H1 (cell line): ENCODE measurements around the gene RYK. TPM values are rescaled to one million over a fixed set of nuclear protein-coding genes. Genes with fewer than 3 reads are reported as not detected.
A peak's percentile ranks its signal among the peaks of the same experiment; 100 is the strongest.

Source experiments
- CTCF ChIA-PET: fragments of 300-600 bp; sonication (Branson Sonifier 250); formaldehyde crosslinking; loops from one replicate; lab custom pipeline; 2021; ENCODE audit not compliant: partially characterized antibody; lab: Charles Lee
- POLR2A ChIA-PET: fragments of 300-600 bp; sonication (Branson Sonifier 250); formaldehyde crosslinking; loops from one replicate; lab custom pipeline; 2021; ENCODE audit warnings: inconsistent platforms; ENCODE audit not compliant: partially characterized antibody; lab: Charles Lee
- DNase-seq, 2 experiments: peaks; one replicate each; pipeline versions ENCODE4 v3.0.0 to v3.0.0-alpha.2; 2010 to 2022; ENCODE audit warnings: low spot score in 2 of 2, low read depth in 1 of 2, mixed read lengths in 1 of 2
- FAIRE-seq: peaks from 2 replicates; lab custom pipeline; 2011; peaks lifted over from hg19 to GRCh38; lab: Jason Lieb, UNC
- H2AFZ ChIP-seq: 2 replicates; pipeline ENCODE4 v1.8.1; 2012; ENCODE audit warnings: low read length, inconsistent platforms
- H2AK5ac ChIP-seq: 2 replicates; pipeline ENCODE4 v1.6.1; 2013; ENCODE audit warnings: low read depth, low read length
- H2BK120ac ChIP-seq: replicated peaks from 2 replicates; pipeline ENCODE3; 2013; ENCODE audit warnings: low read depth, low read length, inconsistent platforms
- H2BK12ac ChIP-seq: 2 replicates; pipeline ENCODE4 v1.6.1; 2013; ENCODE audit warnings: low read depth, low read length
- H2BK15ac ChIP-seq: 2 replicates; pipeline ENCODE4 v1.6.1; 2013; ENCODE audit warnings: low read length
- H2BK20ac ChIP-seq: 2 replicates; pipeline ENCODE4 v1.6.1; 2013; ENCODE audit warnings: low read length
- H2BK5ac ChIP-seq: 2 replicates; pipeline ENCODE4 v1.6.1; 2013; ENCODE audit warnings: low read depth, low read length
- H3K14ac ChIP-seq: 2 replicates; pipeline ENCODE4 v1.6.1; 2013; ENCODE audit warnings: inconsistent platforms; ENCODE audit not compliant: insufficient read length
- H3K18ac ChIP-seq: 2 replicates; pipeline ENCODE4 v1.6.1; 2013; ENCODE audit warnings: low read length; ENCODE audit errors: extremely low read depth
- H3K23ac ChIP-seq: 2 replicates; pipeline ENCODE4 v1.6.1; 2013; ENCODE audit warnings: inconsistent platforms; ENCODE audit not compliant: insufficient read length
- H3K23me2 ChIP-seq: 2 replicates; pipeline ENCODE4 v1.6.1; 2013; ENCODE audit warnings: low read depth, low read length
- H3K27ac ChIP-seq: 2 replicates; pipeline ENCODE4 v1.6.1; 2011; ENCODE audit warnings: low read depth, low read length, inconsistent platforms
- H3K27me3 ChIP-seq, 4 experiments: replicated peaks in 1 of 4; 1 replicate in 1 of 4; 2 replicates in 3 of 4; pipeline versions ENCODE4 v1.6.1 to v1.8.1; 2011 to 2013; ENCODE audit warnings: low read length in 3 of 4, mild to moderate bottlenecking in 3 of 4, inconsistent platforms in 2 of 4, mixed read lengths in 2 of 4, moderate library complexity in 1 of 4; ENCODE audit not compliant: control insufficient read depth in 3 of 4, insufficient read depth in 3 of 4; ENCODE audit errors: extremely low read depth in 1 of 4
- H3K36me3 ChIP-seq, 4 experiments: 2 replicates each; pipeline versions ENCODE4 v1.6.1 to v1.8.1; 2011 to 2013; ENCODE audit warnings: mild to moderate bottlenecking in 4 of 4, low read length in 3 of 4, moderate library complexity in 2 of 4, control low read depth in 1 of 4, inconsistent platforms in 1 of 4; ENCODE audit not compliant: insufficient read depth in 4 of 4, control insufficient read depth in 2 of 4
- H3K4ac ChIP-seq: replicated peaks from 2 replicates; pipeline ENCODE3; 2013; ENCODE audit warnings: low read length, low read depth, mixed read lengths, inconsistent platforms; ENCODE audit not compliant: insufficient read length
- H3K4me1 ChIP-seq, 4 experiments: replicated peaks in 1 of 4; 1 replicate in 1 of 4; 2 replicates in 3 of 4; pipeline versions ENCODE4 v1.6.1 to v1.8.1; 2011 to 2013; ENCODE audit warnings: low read length in 3 of 4, inconsistent platforms in 2 of 4, mixed read lengths in 1 of 4; ENCODE audit not compliant: insufficient read depth in 4 of 4, control insufficient read depth in 3 of 4
- H3K4me2 ChIP-seq, 2 experiments: 2 replicates each; pipeline versions ENCODE4 v1.6.1 to v1.8.1; 2011 to 2013; ENCODE audit warnings: low read depth in 2 of 2, low read length in 2 of 2, control low read depth in 1 of 2, inconsistent platforms in 1 of 2, mild to moderate bottlenecking in 1 of 2; ENCODE audit not compliant: insufficient read depth in 1 of 2
- H3K4me3 ChIP-seq, 4 experiments: fragments of 200-600, 300-600 bp in 1 of 4; sonication (generic), shearing (Covaris generic), sonication (Bioruptor Twin) in 1 of 4; 2 replicates each; pipeline versions ENCODE4 v1.5.1 to v1.8.1; 2011 to 2016; ENCODE audit warnings: low read length in 4 of 4, low read depth in 3 of 4, control low read depth in 2 of 4, inconsistent platforms in 2 of 4, mild to moderate bottlenecking in 2 of 4, mixed read lengths in 1 of 4, moderate library complexity in 1 of 4; ENCODE audit not compliant: insufficient read depth in 2 of 4; ENCODE audit errors: extremely low read depth in 1 of 4
- H3K56ac ChIP-seq: replicated peaks from 2 replicates; pipeline ENCODE3; 2013; ENCODE audit warnings: low read depth, mild to moderate bottlenecking, mixed read lengths, low read length, inconsistent platforms; ENCODE audit not compliant: insufficient read length
- H3K79me1 ChIP-seq: 2 replicates; pipeline ENCODE4 v1.6.1; 2013; ENCODE audit warnings: low read depth, low read length, control low read depth
- H3K79me2 ChIP-seq, 2 experiments: 2 replicates each; pipeline versions ENCODE4 v1.6.1 to v1.8.1; 2012 to 2013; ENCODE audit warnings: low read length in 2 of 2, mild to moderate bottlenecking in 2 of 2, inconsistent platforms in 1 of 2; ENCODE audit not compliant: insufficient read depth in 2 of 2, control insufficient read depth in 1 of 2
- H3K9ac ChIP-seq, 4 experiments: replicated peaks in 1 of 4; 1 replicate in 1 of 4; 2 replicates in 3 of 4; pipeline versions ENCODE4 v1.6.1 to v1.8.1; 2011 to 2013; ENCODE audit warnings: low read depth in 3 of 4, low read length in 3 of 4, control low read depth in 2 of 4, mild to moderate bottlenecking in 2 of 4, moderate library complexity in 2 of 4, inconsistent platforms in 1 of 4; ENCODE audit errors: extremely low read depth in 1 of 4
- H3K9me3 ChIP-seq, 2 experiments: 2 replicates each; pipeline versions ENCODE4 v1.6.1 to v1.8.1; 2012 to 2013; ENCODE audit warnings: mild to moderate bottlenecking in 2 of 2, moderate library complexity in 2 of 2, control low read depth in 1 of 2, inconsistent platforms in 1 of 2, low read depth in 1 of 2, low read length in 1 of 2, mixed read lengths in 1 of 2; ENCODE audit not compliant: insufficient read depth in 2 of 2
- H4K20me1 ChIP-seq, 2 experiments: replicated peaks in 1 of 2; 2 replicates each; pipeline versions ENCODE3 to v1.8.1; 2011 to 2013; ENCODE audit warnings: inconsistent platforms in 2 of 2, low read length in 2 of 2, mild to moderate bottlenecking in 1 of 2; ENCODE audit not compliant: insufficient read depth in 2 of 2, control insufficient read depth in 1 of 2
- H4K5ac ChIP-seq: 2 replicates; pipeline ENCODE4 v1.6.1; 2013; ENCODE audit warnings: low read length, low read depth, mixed read lengths, inconsistent platforms; ENCODE audit not compliant: insufficient read length
- H4K8ac ChIP-seq: 2 replicates; pipeline ENCODE4 v1.8.0; 2013; ENCODE audit warnings: mild to moderate bottlenecking, moderate library complexity, low read length, inconsistent platforms; ENCODE audit not compliant: insufficient read depth; ENCODE audit errors: extremely low read depth
- H4K91ac ChIP-seq: replicated peaks from 2 replicates; pipeline ENCODE3; 2013; ENCODE audit warnings: low read length, mixed read lengths, inconsistent platforms; ENCODE audit not compliant: insufficient read length
- CEBPB ChIP-seq: IDR thresholded peaks from 2 replicates; pipeline ENCODE4 v1.6.1; 2012; ENCODE audit warnings: low read depth, low read length
- GTF2F1 ChIP-seq: IDR thresholded peaks from 2 replicates; pipeline ENCODE4 v1.6.1; 2012; ENCODE audit warnings: low read depth, low read length, improper control_type of control experiment, borderline replicate concordance
- HDAC6 ChIP-seq: IDR thresholded peaks from one replicate; pipeline ENCODE4 v1.7.1; 2012; ENCODE audit warnings: low read depth, mild to moderate bottlenecking, inconsistent platforms, low read length, moderate library complexity
- JUND ChIP-seq: IDR thresholded peaks from 2 replicates; pipeline ENCODE4 v1.6.1; 2011; ENCODE audit warnings: mild to moderate bottlenecking, improper control_type of control experiment, low read length
- PHF8 ChIP-seq: fragments of 200-600 bp; sonication (generic); conservative IDR thresholded peaks from 2 replicates; pipeline ENCODE4 v1.7.1; 2012; ENCODE audit warnings: low read depth, mild to moderate bottlenecking, inconsistent platforms, low read length, moderate library complexity
- RBBP5 ChIP-seq: IDR thresholded peaks from 2 replicates; pipeline ENCODE4 v1.7.1; 2012; ENCODE audit warnings: low read depth, mild to moderate bottlenecking, inconsistent platforms, low read length, moderate library complexity, borderline replicate concordance
- SAP30 ChIP-seq: fragments of 300-600 bp; sonication (generic); IDR thresholded peaks from 2 replicates; pipeline ENCODE4 v1.7.1; 2012; ENCODE audit warnings: low read length, moderate library complexity, mild to moderate bottlenecking, inconsistent platforms; ENCODE audit not compliant: insufficient read depth, insufficient replicate concordance
- SIN3A ChIP-seq, 2 experiments: IDR thresholded peaks in 1 of 2; conservative IDR thresholded peaks in 1 of 2; 2 replicates each; pipeline ENCODE4 v1.6.1; 2011 to 2012; ENCODE audit warnings: low read length in 2 of 2, improper control_type of control experiment in 1 of 2, low read depth in 1 of 2, mild to moderate bottlenecking in 1 of 2
- SRF ChIP-seq: IDR thresholded peaks from 2 replicates; pipeline ENCODE4 v1.6.1; 2011; ENCODE audit warnings: mild to moderate bottlenecking, low read depth, low read length, moderate library complexity
- SUZ12 ChIP-seq: fragments of 200-600 bp; sonication (generic); IDR thresholded peaks from 2 replicates; pipeline ENCODE4 v1.6.1; 2012; ENCODE audit warnings: mild to moderate bottlenecking, inconsistent platforms, low read length, moderate library complexity, mixed read lengths
- WGBS, 2 experiments: shearing (Covaris generic) in 1 of 2; methylation state at CpG; one replicate each; pipeline versions ENCODE4 v1.1.6 to v1.1.7; 2013 to 2015; ENCODE audit warnings: low lambda C conversion rate in 2 of 2, mixed read lengths in 2 of 2, inconsistent platforms in 1 of 2, low coverage in 1 of 2, missing lambda C conversion rate in 1 of 2; ENCODE audit not compliant: insufficient replicate concordance in 2 of 2, insufficient coverage in 1 of 2, insufficient read length in 1 of 2; ENCODE audit errors: extremely low coverage in 1 of 2, missing lambda C conversion rate in 1 of 2; 5-methylcytosine and 5-hydroxymethylcytosine counted together
- polyA plus RNA-seq, 7 experiments: library from polyadenylated mRNA; depleted of rRNA in 3 of 7; stranded (reverse) in 5 of 7; unstranded in 2 of 7; fragments of >200 nt in 5 of 7; fragments of 200-250 nt in 2 of 7; gene quantifications; 1 replicate in 5 of 7; 2 replicates in 1 of 7; 4 replicates in 1 of 7; pipeline versions ENCODE4 v1.2.1 to v1.2.3, GENCODE V29; 2011 to 2013; ENCODE audit warnings: missing spikeins in 2 of 7, mixed read lengths in 2 of 7
- total RNA-seq: library from RNA; stranded (reverse); fragmentation: NEBNext Ultra II Directional; extraction: Animal tissue kit (Norgen Biotek cat#: 25700); gene quantifications from 2 replicates; pipeline ENCODE4 v1.2.1, GENCODE V29; 2021
- TF ChIP-seq, protein P1 (sequence below): IDR thresholded peaks from 2 replicates; pipeline ENCODE4 v1.6.1; 2011; ENCODE audit warnings: low read depth, mild to moderate bottlenecking, low read length; ENCODE audit not compliant: insufficient read depth

Gene RYK
- total and polyA plus RNA-seq, 2 of the 8 experiments (the other 6 are each of a cell fraction or from before 2014, with no cell fraction given), result 30.5 to 63.8 TPM

DNA sequence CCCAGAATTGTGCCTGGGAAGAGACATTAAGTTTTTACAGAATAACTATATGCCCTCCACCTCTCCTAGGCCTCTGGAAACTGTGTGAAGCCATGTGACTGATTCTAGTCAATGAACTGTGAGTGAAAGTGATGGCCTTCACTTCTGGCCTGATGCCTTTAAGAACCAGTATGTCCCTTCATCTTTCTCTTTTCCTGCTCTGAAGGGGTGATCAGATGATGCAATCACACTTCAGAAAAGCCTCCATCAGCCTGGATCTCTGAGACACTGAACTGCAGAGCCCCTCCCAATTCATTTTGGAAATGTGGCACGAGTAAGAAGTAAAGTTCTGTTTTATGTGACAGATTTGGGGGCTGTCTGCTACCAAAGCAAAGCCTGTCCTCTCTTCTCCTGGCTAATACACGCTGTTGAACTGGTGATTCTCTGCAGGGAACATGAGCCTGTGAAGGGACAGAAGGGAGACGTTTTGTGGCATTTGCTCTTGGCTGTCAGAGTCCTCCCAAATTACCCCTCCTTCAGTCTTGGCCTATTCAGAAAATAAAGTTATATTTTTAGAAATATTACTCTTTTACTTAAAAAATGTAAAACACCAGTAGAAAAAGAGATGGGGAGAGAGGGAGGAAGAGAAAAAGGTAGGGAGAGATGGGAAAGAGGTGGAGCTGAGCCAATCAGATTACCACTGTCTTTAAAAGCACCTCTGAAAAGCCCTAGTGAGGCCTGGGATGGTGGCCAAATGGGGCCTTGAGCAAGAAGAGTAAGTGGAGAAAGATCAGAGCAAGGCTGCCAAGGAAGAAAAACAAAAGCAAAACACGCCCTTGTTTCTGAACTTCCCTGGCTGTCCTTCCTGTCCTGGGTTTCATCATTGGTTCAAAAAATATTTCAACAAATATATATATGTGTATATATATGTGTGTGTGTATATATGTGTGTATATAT, 40.9 kb upstream of the RYK start:
- 75% methylated on average over 4 of the region's 4 CpGs; no CpG with 5 or more reads in 1 of the 2 experiments for WGBS, 2 experiments
- no peaks in the 10 kb centered on the region for H4K20me1 ChIP-seq
- TF ChIP-seq, protein P1, sequence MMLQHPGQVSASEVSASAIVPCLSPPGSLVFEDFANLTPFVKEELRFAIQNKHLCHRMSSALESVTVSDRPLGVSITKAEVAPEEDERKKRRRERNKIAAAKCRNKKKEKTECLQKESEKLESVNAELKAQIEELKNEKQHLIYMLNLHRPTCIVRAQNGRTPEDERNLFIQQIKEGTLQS, result 0 out of 2 replicates have a peak, but pooled peaks have one; percentile 12
- TF ChIP-seq PHF8 (no peak), HDAC6 (no peak), SAP30 (no peak), CEBPB (peak; percentile 78), SUZ12 (no peak), SIN3A (conservative IDR thresholded peaks at IDR 0.05 in 1 of 2, IDR thresholded peaks at IDR 0.05 in 1 of 2; ENCODE audit: low read depth in 1 of 2, low read length in 2 of 2) (no peak), JUND (no peak), RBBP5 (no peak), SRF (no peak), GTF2F1 (no peak)

More for the DNA sequence above, 40.9 kb upstream of the RYK start:
- Histone ChIP-seq H2BK20ac (no peak overlapping the region), H3K9me3 (no peaks in the 10 kb centered on the region), H3K23ac (no peak overlapping the region), H3K27me3 (no peaks in the 10 kb centered on the region), H4K8ac (no peak overlapping the region), H3K23me2 (no peaks in the 10 kb centered on the region), H3K56ac (no peak overlapping the region), H2AFZ (peak overlapping the region; percentile 82), H3K4me2 (no peak overlapping the region), H3K4me3 (no peak overlapping the region), H2BK120ac (no peak overlapping the region), H4K91ac (no peak overlapping the region), H2BK15ac (no peak overlapping the region), H2BK12ac (no peak overlapping the region), H3K79me1 (no peaks in the 10 kb centered on the region), H3K9ac (no peak overlapping the region), H4K5ac (no peak overlapping the region), H3K18ac (no peak overlapping the region), H3K79me2 (no peaks in the 10 kb centered on the region), H3K36me3 (no peaks in the 10 kb centered on the region), H3K14ac (no peak overlapping the region), H3K27ac (no peak overlapping the region), H3K4ac (no peak overlapping the region), H2BK5ac (no peak overlapping the region), H2AK5ac (no peak overlapping the region), H3K4me1 (no peaks in the 10 kb centered on the region)
- ChIA-PET POLR2A (no interaction called here), CTCF (no interaction called here)
- DNase-seq (peak in 1 of 2 experiments; percentile 26), FAIRE-seq (no peak)
